Measurements from ENCODE around the gene FLG. TPM values are rescaled to one million over a fixed set of nuclear protein-coding genes. Genes with fewer than 3 reads are reported as not detected.
"Not testable (repeated sequence)": the region's sequence is repeated elsewhere in the genome, so short reads cannot be mapped to it uniquely, and the experiment has no call there.

The FLG gene
- total RNA-seq, 1 experiment from 2014 or later, result not detected

GRCh38 chr1:152309955-152310354 is 15.1 kb downstream of the FLG start:
- ChIA-PET CTCF (no interaction called here), POLR2A (no interaction called here)
- Mint-ChIP-seq H3K36me3 (ENCODE audit: insufficient read depth, unreplicated experiment) (peaks cover 6% of the 10 kb centered on the region), H3K27me3 (ENCODE audit: insufficient read depth, unreplicated experiment) (peaks cover 25% of the 10 kb centered on the region), H3K27ac (ENCODE audit: unreplicated experiment) (no peak overlapping the region), H3K4me3 (ENCODE audit: unreplicated experiment) (no peak overlapping the region), H3K9me3 (ENCODE audit: unreplicated experiment) (peaks cover 34% of the 10 kb centered on the region), H3K4me1 (ENCODE audit: low read depth, unreplicated experiment) (no peaks in the 10 kb centered on the region)
- DNase-seq, result peak in 1 of 2 experiments; percentile 12
- intact Hi-C loops (cut with micrococcal nuclease; ENCODE audit: unreplicated experiment), result no loop called here
- Histone ChIP-seq H3K4me3 (ENCODE audit: low read depth, low read length) (no peak overlapping the region), H3K27me3 (replicated peaks; ENCODE audit: control insufficient read depth, insufficient read depth, low read length) (no peaks in the 10 kb centered on the region), H3K4me1 (no peaks in the 10 kb centered on the region), H3K9me3 (no peaks in the 10 kb centered on the region), H3K36me3 (ENCODE audit: control insufficient read depth, insufficient read depth, low read length) (no peaks in the 10 kb centered on the region)
- BruUV-seq (replicated peaks), result no TSS peak
- no peak for TF ChIP-seq CTCF (IDR thresholded peaks at IDR 0.05; ENCODE audit: insufficient read depth in 1 of 2, low read depth in 1 of 2, low read length in 1 of 2, severe bottlenecking in 1 of 2, unreplicated experiment in 1 of 2)

GRCh38 chr1:152309320-152309901 is 15.6 kb downstream of the FLG start:
- POLR2A ChIA-PET; CTCF ChIA-PET; intact Hi-C loops (cut with micrococcal nuclease; ENCODE audit: unreplicated experiment); H3K27ac Mint-ChIP-seq (ENCODE audit: unreplicated experiment); H3K9me3 ChIP-seq; H3K4me3 ChIP-seq (ENCODE audit: low read depth, low read length); H3K4me1 ChIP-seq; H3K36me3 ChIP-seq (ENCODE audit: control insufficient read depth, insufficient read depth, low read length); H3K27me3 ChIP-seq (replicated peaks; ENCODE audit: control insufficient read depth, insufficient read depth, low read length); H3K36me3 Mint-ChIP-seq (ENCODE audit: insufficient read depth, unreplicated experiment); BruUV-seq (replicated peaks); H3K4me1 Mint-ChIP-seq (ENCODE audit: low read depth, unreplicated experiment); H3K4me3 Mint-ChIP-seq (ENCODE audit: unreplicated experiment): not testable (repeated sequence)
- Mint-ChIP-seq H3K27me3 (ENCODE audit: insufficient read depth, unreplicated experiment) (peaks cover 25% of the 10 kb centered on the region), H3K9me3 (ENCODE audit: unreplicated experiment) (peaks cover 31% of the 10 kb centered on the region)
- DNase-seq, result peak in 1 of 2 experiments; percentile 18

- H3K27ac Mint-ChIP-seq (ENCODE audit: unreplicated experiment); H3K4me3 Mint-ChIP-seq (ENCODE audit: unreplicated experiment); H3K36me3 ChIP-seq (ENCODE audit: control insufficient read depth, insufficient read depth, low read length); H3K4me1 ChIP-seq; CTCF ChIA-PET; H3K4me3 ChIP-seq (ENCODE audit: low read depth, low read length); H3K27me3 ChIP-seq (replicated peaks; ENCODE audit: control insufficient read depth, insufficient read depth, low read length); H3K4me1 Mint-ChIP-seq (ENCODE audit: low read depth, unreplicated experiment); H3K9me3 ChIP-seq; POLR2A ChIA-PET; H3K36me3 Mint-ChIP-seq (ENCODE audit: insufficient read depth, unreplicated experiment); intact Hi-C loops (cut with micrococcal nuclease; ENCODE audit: unreplicated experiment); BruUV-seq (replicated peaks): not testable (repeated sequence)
- peaks cover 22% of the 10 kb centered on the region for H3K27me3 Mint-ChIP-seq (ENCODE audit: insufficient read depth, unreplicated experiment)
- H3K9me3 Mint-ChIP-seq (ENCODE audit: unreplicated experiment), result peaks cover 24% of the 10 kb centered on the region
- peak in 1 of 2 experiments; percentile 18 for DNase-seq
Observed at GRCh38 chr1:152308758-152309157, 16.3 kb downstream of the FLG start.

GRCh38 chr1:152307970-152308369 is 17.1 kb downstream of the FLG start:
- H3K4me3 Mint-ChIP-seq (ENCODE audit: unreplicated experiment); H3K27ac Mint-ChIP-seq (ENCODE audit: unreplicated experiment); POLR2A ChIA-PET; H3K36me3 Mint-ChIP-seq (ENCODE audit: insufficient read depth, unreplicated experiment); BruUV-seq (replicated peaks); CTCF ChIA-PET; H3K36me3 ChIP-seq (ENCODE audit: control insufficient read depth, insufficient read depth, low read length); H3K4me3 ChIP-seq (ENCODE audit: low read depth, low read length); H3K4me1 Mint-ChIP-seq (ENCODE audit: low read depth, unreplicated experiment); intact Hi-C loops (cut with micrococcal nuclease; ENCODE audit: unreplicated experiment); H3K9me3 ChIP-seq; DNase-seq; H3K27me3 ChIP-seq (replicated peaks; ENCODE audit: control insufficient read depth, insufficient read depth, low read length); H3K4me1 ChIP-seq: not testable (repeated sequence)
- peaks cover 22% of the 10 kb centered on the region for H3K27me3 Mint-ChIP-seq (ENCODE audit: insufficient read depth, unreplicated experiment)
- peaks cover 23% of the 10 kb centered on the region for H3K9me3 Mint-ChIP-seq (ENCODE audit: unreplicated experiment)

- H3K9me3 ChIP-seq; H3K4me1 ChIP-seq; BruUV-seq (replicated peaks); H3K4me1 Mint-ChIP-seq (ENCODE audit: low read depth, unreplicated experiment); H3K36me3 Mint-ChIP-seq (ENCODE audit: insufficient read depth, unreplicated experiment); CTCF ChIA-PET; H3K36me3 ChIP-seq (ENCODE audit: control insufficient read depth, insufficient read depth, low read length); H3K27ac Mint-ChIP-seq (ENCODE audit: unreplicated experiment); H3K4me3 ChIP-seq (ENCODE audit: low read depth, low read length); H3K4me3 Mint-ChIP-seq (ENCODE audit: unreplicated experiment); POLR2A ChIA-PET; DNase-seq; intact Hi-C loops (cut with micrococcal nuclease; ENCODE audit: unreplicated experiment); H3K27me3 ChIP-seq (replicated peaks; ENCODE audit: control insufficient read depth, insufficient read depth, low read length): not testable (repeated sequence)
- H3K27me3 Mint-ChIP-seq (ENCODE audit: insufficient read depth, unreplicated experiment), result peaks cover 16% of the 10 kb centered on the region
- peaks cover 16% of the 10 kb centered on the region for H3K9me3 Mint-ChIP-seq (ENCODE audit: unreplicated experiment)
Observed at GRCh38 chr1:152306123-152306522, 18.9 kb downstream of the FLG start.

- H3K27ac Mint-ChIP-seq (ENCODE audit: unreplicated experiment); H3K9me3 Mint-ChIP-seq (ENCODE audit: unreplicated experiment); H3K4me1 ChIP-seq; H3K9me3 ChIP-seq; H3K4me3 ChIP-seq (ENCODE audit: low read depth, low read length); H3K36me3 ChIP-seq (ENCODE audit: control insufficient read depth, insufficient read depth, low read length); H3K27me3 ChIP-seq (replicated peaks; ENCODE audit: control insufficient read depth, insufficient read depth, low read length); H3K36me3 Mint-ChIP-seq (ENCODE audit: insufficient read depth, unreplicated experiment); intact Hi-C loops (cut with micrococcal nuclease; ENCODE audit: unreplicated experiment); BruUV-seq (replicated peaks); H3K4me3 Mint-ChIP-seq (ENCODE audit: unreplicated experiment); CTCF ChIA-PET; H3K4me1 Mint-ChIP-seq (ENCODE audit: low read depth, unreplicated experiment): not testable (repeated sequence)
- DNase-seq, result peak in 1 of 2 experiments; percentile 18
- POLR2A ChIA-PET, result interaction anchor here (0.5 kb wide), 1 partner anchor 100 kb away, joined by 4 read pairs; no protein-coding TSS in a partner anchor
- peaks cover 11% of the 10 kb centered on the region for H3K27me3 Mint-ChIP-seq (ENCODE audit: insufficient read depth, unreplicated experiment)
Observed at GRCh38 chr1:152304773-152305172, 20.3 kb downstream of the FLG start.

All from Caco-2 (cell line).